ENCODE results near the gene ZNRF3.

DNA sequence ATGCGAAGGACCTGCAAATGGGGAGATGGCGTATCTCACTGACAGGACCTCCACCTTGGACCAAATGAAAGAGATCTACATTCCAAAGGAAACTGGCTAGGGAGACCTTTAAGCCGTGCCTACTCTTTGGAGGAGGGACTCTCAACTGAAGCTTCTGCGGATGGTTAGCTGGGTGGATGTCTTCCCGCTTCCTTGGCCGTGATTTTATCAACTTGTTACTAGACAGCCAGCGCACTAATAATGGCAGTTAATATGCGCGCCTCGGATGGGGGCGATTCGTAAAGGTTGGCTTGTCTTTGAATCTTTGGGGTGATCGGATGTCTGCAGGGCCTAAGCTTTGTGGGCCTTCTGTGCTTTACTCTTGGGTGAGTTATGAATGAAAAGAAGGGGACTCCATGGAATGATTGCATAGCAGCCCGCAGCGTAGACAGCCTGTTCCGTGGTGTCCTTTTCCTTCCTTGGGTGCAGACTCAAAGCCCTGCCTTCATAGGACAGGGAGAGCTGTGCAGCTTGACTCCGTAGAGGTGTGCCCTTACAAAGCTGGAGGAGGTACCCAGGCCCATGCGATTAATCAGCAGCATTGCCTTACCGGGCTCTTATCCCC, 1.5 kb downstream of the ZNRF3 start:
- TF ChIP-seq, protein P1, sequence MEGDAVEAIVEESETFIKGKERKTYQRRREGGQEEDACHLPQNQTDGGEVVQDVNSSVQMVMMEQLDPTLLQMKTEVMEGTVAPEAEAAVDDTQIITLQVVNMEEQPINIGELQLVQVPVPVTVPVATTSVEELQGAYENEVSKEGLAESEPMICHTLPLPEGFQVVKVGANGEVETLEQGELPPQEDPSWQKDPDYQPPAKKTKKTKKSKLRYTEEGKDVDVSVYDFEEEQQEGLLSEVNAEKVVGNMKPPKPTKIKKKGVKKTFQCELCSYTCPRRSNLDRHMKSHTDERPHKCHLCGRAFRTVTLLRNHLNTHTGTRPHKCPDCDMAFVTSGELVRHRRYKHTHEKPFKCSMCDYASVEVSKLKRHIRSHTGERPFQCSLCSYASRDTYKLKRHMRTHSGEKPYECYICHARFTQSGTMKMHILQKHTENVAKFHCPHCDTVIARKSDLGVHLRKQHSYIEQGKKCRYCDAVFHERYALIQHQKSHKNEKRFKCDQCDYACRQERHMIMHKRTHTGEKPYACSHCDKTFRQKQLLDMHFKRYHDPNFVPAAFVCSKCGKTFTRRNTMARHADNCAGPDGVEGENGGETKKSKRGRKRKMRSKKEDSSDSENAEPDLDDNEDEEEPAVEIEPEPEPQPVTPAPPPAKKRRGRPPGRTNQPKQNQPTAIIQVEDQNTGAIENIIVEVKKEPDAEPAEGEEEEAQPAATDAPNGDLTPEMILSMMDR (IDR thresholded peaks at IDR 0.05; ENCODE audit: poor library complexity, severe bottlenecking): no peak
- TF ChIP-seq POLR2AphosphoS5 (IDR thresholded peaks at IDR 0.05) (no peak), EZH2 (IDR thresholded peaks at IDR 0.05; ENCODE audit: borderline replicate concordance, insufficient read depth, low read length, poor library complexity, severe bottlenecking) (no peak), TAF1 (IDR thresholded peaks at IDR 0.05; ENCODE audit: low read depth) (no peak)
- TF ChIP-seq, protein P2, sequence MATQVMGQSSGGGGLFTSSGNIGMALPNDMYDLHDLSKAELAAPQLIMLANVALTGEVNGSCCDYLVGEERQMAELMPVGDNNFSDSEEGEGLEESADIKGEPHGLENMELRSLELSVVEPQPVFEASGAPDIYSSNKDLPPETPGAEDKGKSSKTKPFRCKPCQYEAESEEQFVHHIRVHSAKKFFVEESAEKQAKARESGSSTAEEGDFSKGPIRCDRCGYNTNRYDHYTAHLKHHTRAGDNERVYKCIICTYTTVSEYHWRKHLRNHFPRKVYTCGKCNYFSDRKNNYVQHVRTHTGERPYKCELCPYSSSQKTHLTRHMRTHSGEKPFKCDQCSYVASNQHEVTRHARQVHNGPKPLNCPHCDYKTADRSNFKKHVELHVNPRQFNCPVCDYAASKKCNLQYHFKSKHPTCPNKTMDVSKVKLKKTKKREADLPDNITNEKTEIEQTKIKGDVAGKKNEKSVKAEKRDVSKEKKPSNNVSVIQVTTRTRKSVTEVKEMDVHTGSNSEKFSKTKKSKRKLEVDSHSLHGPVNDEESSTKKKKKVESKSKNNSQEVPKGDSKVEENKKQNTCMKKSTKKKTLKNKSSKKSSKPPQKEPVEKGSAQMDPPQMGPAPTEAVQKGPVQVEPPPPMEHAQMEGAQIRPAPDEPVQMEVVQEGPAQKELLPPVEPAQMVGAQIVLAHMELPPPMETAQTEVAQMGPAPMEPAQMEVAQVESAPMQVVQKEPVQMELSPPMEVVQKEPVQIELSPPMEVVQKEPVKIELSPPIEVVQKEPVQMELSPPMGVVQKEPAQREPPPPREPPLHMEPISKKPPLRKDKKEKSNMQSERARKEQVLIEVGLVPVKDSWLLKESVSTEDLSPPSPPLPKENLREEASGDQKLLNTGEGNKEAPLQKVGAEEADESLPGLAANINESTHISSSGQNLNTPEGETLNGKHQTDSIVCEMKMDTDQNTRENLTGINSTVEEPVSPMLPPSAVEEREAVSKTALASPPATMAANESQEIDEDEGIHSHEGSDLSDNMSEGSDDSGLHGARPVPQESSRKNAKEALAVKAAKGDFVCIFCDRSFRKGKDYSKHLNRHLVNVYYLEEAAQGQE (IDR thresholded peaks at IDR 0.05; ENCODE audit: borderline replicate concordance): no peak
